Vagina (tissue), 2 donors: Measurements from ENCODE around the gene STN1.

Source experiments
- POLR2A ChIP-seq, 2 donors: fragments of 450-650 bp; IDR thresholded peaks; one replicate each; pipeline ENCODE4 v1.6.1; 2017; ENCODE audit warnings: antibody characterized with exemption in 2 of 2, mild to moderate bottlenecking in 2 of 2, moderate library complexity in 2 of 2
- TF ChIP-seq, protein P1 (sequence below), 3 experiments: fragments of 450-650 bp in 2 of 3; fragments of 200-600 bp in 1 of 3; sonication (generic) in 1 of 3; IDR thresholded peaks; one replicate each; pipeline ENCODE4 v1.5.1; 2017 to 2019; ENCODE audit warnings: antibody characterized with exemption in 3 of 3, mild to moderate bottlenecking in 2 of 3, moderate library complexity in 2 of 3

DNA sequence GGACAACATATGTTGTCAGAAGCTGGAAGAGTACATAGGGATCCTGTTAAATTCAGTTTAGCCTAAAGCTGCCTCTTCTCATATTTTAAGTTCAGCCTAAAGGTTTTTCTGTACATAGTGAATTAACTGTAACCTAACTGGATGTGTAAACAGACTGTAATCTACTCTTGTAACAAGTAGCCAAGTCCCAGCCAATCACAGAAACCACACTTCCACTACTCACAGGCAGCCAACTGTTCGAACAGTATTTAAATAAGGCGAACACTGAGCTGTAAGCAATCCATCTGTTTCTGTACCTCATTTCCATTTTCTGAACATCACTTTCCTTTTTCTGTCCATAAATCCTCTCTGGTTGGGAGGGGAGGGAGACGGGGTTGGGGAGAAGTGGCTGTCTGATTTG, 15.0 kb upstream of the STN1 start:
- TF ChIP-seq, protein P1, sequence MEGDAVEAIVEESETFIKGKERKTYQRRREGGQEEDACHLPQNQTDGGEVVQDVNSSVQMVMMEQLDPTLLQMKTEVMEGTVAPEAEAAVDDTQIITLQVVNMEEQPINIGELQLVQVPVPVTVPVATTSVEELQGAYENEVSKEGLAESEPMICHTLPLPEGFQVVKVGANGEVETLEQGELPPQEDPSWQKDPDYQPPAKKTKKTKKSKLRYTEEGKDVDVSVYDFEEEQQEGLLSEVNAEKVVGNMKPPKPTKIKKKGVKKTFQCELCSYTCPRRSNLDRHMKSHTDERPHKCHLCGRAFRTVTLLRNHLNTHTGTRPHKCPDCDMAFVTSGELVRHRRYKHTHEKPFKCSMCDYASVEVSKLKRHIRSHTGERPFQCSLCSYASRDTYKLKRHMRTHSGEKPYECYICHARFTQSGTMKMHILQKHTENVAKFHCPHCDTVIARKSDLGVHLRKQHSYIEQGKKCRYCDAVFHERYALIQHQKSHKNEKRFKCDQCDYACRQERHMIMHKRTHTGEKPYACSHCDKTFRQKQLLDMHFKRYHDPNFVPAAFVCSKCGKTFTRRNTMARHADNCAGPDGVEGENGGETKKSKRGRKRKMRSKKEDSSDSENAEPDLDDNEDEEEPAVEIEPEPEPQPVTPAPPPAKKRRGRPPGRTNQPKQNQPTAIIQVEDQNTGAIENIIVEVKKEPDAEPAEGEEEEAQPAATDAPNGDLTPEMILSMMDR (IDR thresholded peaks at IDR 0.05), result no peak
- TF ChIP-seq POLR2A (IDR thresholded peaks at IDR 0.05), result no peak
